Heart left ventricle (tissue), 16 donors: Measurements from ENCODE around the gene KIF21B. TPM values are rescaled to one million over a fixed set of nuclear protein-coding genes. Genes with fewer than 3 reads are reported as not detected.

Source experiments
- ATAC-seq, 4 donors: fragments of 200-7000 bp; cut with Tn5 transposase; one replicate each; pipeline ENCODE4 v1.9.1; 2020 to 2022; ENCODE audit warnings: moderate library complexity in 4 of 4, mild to moderate bottlenecking in 3 of 4, moderate number of reproducible peaks in 1 of 4
- DNase-seq, 5 donors: peaks; one replicate each; pipeline ENCODE4 v3.0.0-alpha.2; 2020
- H3K27ac ChIP-seq, 12 donors: fragments of 200-600 bp; sonication (generic) in 4 of 12; one replicate each; pipeline versions ENCODE4 v1.5.0 to v1.8.0; 2016 to 2022; ENCODE audit warnings: mild to moderate bottlenecking in 2 of 12
- H3K27me3 ChIP-seq, 9 donors: fragments of 200-600 bp; sonication (generic) in 2 of 9; one replicate each; pipeline versions ENCODE4 v1.5.1 to v1.8.0; 2016 to 2022; ENCODE audit warnings: mild to moderate bottlenecking in 3 of 9
- H3K36me3 ChIP-seq, 9 donors: fragments of 200-600 bp; sonication (generic) in 2 of 9; one replicate each; pipeline versions ENCODE4 v1.5.0 to v1.8.0; 2018 to 2022; ENCODE audit warnings: mild to moderate bottlenecking in 2 of 9
- H3K4me1 ChIP-seq, 12 donors: fragments of 200-600 bp; sonication (generic) in 4 of 12; one replicate each; pipeline versions ENCODE4 v1.5.0 to v1.8.0; 2016 to 2022; ENCODE audit warnings: mild to moderate bottlenecking in 3 of 12
- H3K4me3 ChIP-seq, 12 donors: fragments of 200-600 bp; sonication (generic) in 4 of 12; one replicate each; pipeline versions ENCODE4 v1.5.0 to v1.8.0; 2017 to 2022; ENCODE audit warnings: mild to moderate bottlenecking in 9 of 12, moderate library complexity in 4 of 12
- H3K9me3 ChIP-seq, 12 donors: fragments of 200-600 bp; sonication (generic) in 4 of 12; one replicate each; pipeline versions ENCODE4 v1.5.0 to v1.8.0; 2016 to 2022; ENCODE audit warnings: mild to moderate bottlenecking in 1 of 12
- CTCF ChIP-seq, 12 donors: fragments of 200-600 bp; sonication (generic) in 4 of 12; IDR thresholded peaks; one replicate each; pipeline versions ENCODE4 v1.5.0 to v1.8.0; 2018 to 2022; ENCODE audit warnings: antibody characterized with exemption in 12 of 12, mild to moderate bottlenecking in 5 of 12
- POLR2A ChIP-seq, 2 donors: fragments of 450-650 bp; IDR thresholded peaks; one replicate each; pipeline ENCODE4 v1.6.1; 2017; ENCODE audit warnings: antibody characterized with exemption in 2 of 2, mild to moderate bottlenecking in 2 of 2, moderate library complexity in 2 of 2
- WGBS, 4 donors: extraction: QIAGEN DNeasy Blood & Tissue Kit in 2 of 4; methylation state at CpG; one replicate each; pipeline versions ENCODE4 v1.1.5 to v1.1.7; 2013 to 2018; 5-methylcytosine and 5-hydroxymethylcytosine counted together
- intact Hi-C, 10 donors: fragments of 100-400 bp; cut with DNase I; formaldehyde crosslinking; loops; one replicate each; pipeline versions ENCODE4 v1.11.1 to v1.14.2; 2022
- polyA plus RNA-seq, 2 donors: library from polyadenylated mRNA; stranded (reverse); fragments of 200-250 nt; gene quantifications; one replicate each; pipeline ENCODE4 v1.2.3, GENCODE V29; 2013
- total RNA-seq, 9 donors: library from RNA; depleted of rRNA in 2 of 9; stranded (reverse); fragments of >200 nt in 2 of 9; fragmentation: NEBNext Ultra II Directional in 3 of 9; extraction: Animal tissue kit (Norgen Biotek cat#: 25700) in 3 of 9; gene quantifications; one replicate each; pipeline versions ENCODE4 v1.1.0 to v1.2.4, GENCODE V29; 2016 to 2023
- donor health status: ischemic (EF 13 %, LVEDD 7.1; RV severe dilation, severe dysfunction).
- donor health status: healthy with polysubstance abuse.
- donor health status: DM: no; HTN: yes; CAD: no.
- donor health status: DM: no; HTN: no; CAD: no.
- donor health status: ischemic (EF 25% LVEDD 6.9; RV normal size, moderate dysfunction).
- donor health status: ischemic (EF 25% LVEDD 5.7; RV mildly dilated, moderate dysfunction).
- donor health status: healthy.
- donor health status: DM: yes; HTN: yes; CAD: no.
- donor health status: ischemic (EF 35%, LVEDD 5.7; RV mildly dilated, moderate dysfunction).
- donor health status: nonischemic (EF 11% LVEDD 7.7; RV severe dilation, severe dysfunction).
- donor health status: DM: yes; HTN: yes; CAD: no.
- donor health status: PGD.
- donor health status: ischemic (EF 29% LVEDD 5.4; RV normal size, mild dysfunction).
- donor health status: nonischemic (EF 23%, LVEDD 6.1; RV moderate dilation, normal function).

KIF21B gene
- total and polyA plus RNA-seq, 11 donors = 0.21 to 3.6 (median 0.46) TPM

- Histone ChIP-seq H3K9me3 (no peaks in the 10 kb centered on the region), H3K27me3 (peaks cover 0 to 6% (median 0%) of the 10 kb centered on the region in 9 donors), H3K27ac (no peak overlapping the region), H3K4me3 (no peak overlapping the region), H3K4me1 (no peaks in the 10 kb centered on the region), H3K36me3 (no peaks in the 10 kb centered on the region)
- intact Hi-C loops = loop anchor here in 3 of 10 donors (10.0 kb wide), 4 partner anchors 184 to 494 kb away; partner anchors contain the start of gene KIF14 (in 1 of the 3)
- TF ChIP-seq CTCF (IDR thresholded peaks at IDR 0.05) (no peak), POLR2A (IDR thresholded peaks at IDR 0.05) (no peak)
- 73 to 86% (median 82%) methylated on average over 13 of the region's 13 CpGs for WGBS, 4 donors
- DNase-seq = no peak
- ATAC-seq = no peak
These were observed 25.0 kb upstream of the KIF21B start for GRCh38 chr1:201048521-201048920.

- 76 to 88% (median 81%) methylated on average over 9 of the region's 9 CpGs for WGBS, 4 donors
- Histone ChIP-seq H3K36me3 (no peaks in the 10 kb centered on the region), H3K4me3 (no peak overlapping the region), H3K4me1 (peaks cover 0 to 8% (median 3%) of the 10 kb centered on the region in 12 donors), H3K27ac (no peak overlapping the region), H3K9me3 (no peaks in the 10 kb centered on the region), H3K27me3 (peaks cover 0 to 6% (median 0%) of the 10 kb centered on the region in 9 donors)
- intact Hi-C loops = loop anchor here in 6 of 10 donors (5.0 to 10.0 kb wide), 9 partner anchors 68 to 489 kb away; partner anchors contain the start of genes CACNA1S (in 2 of the 6), KIF14 (in 2 of the 6) and INAVA (in 1 of the 6)
- ATAC-seq = no peak
- TF ChIP-seq CTCF (IDR thresholded peaks at IDR 0.05) (no peak), POLR2A (IDR thresholded peaks at IDR 0.05) (no peak)
- DNase-seq = no peak
These were observed 20.6 kb upstream of the KIF21B start for GRCh38 chr1:201044119-201044518.

- peak in 4 of 5 donors; percentile 47 to 58 (median 54) for DNase-seq
- TF ChIP-seq CTCF (IDR thresholded peaks at IDR 0.05) (peak; percentile 71 to 91 (median 83)), POLR2A (IDR thresholded peaks at IDR 0.05) (no peak)
- H3K4me1 ChIP-seq = peaks cover 0 to 8% (median 3%) of the 10 kb centered on the region in 12 donors
- no peak overlapping the region for H3K27ac ChIP-seq
- intact Hi-C loops = loop anchor here (1.0 to 10.0 kb wide), 14 partner anchors 69 to 488 kb away; partner anchors contain the start of genes CACNA1S (in 2 of the 10), KIF14 (in 2 of the 10) and INAVA (in 1 of the 10)
- no peaks in the 10 kb centered on the region for H3K9me3 ChIP-seq
- WGBS, 4 donors = 24 to 31% (median 27%) methylated on average over 13 of the region's 13 CpGs
- no peak overlapping the region for H3K4me3 ChIP-seq
- H3K27me3 ChIP-seq = no peaks in the 10 kb centered on the region
- ATAC-seq = peak; percentile 44 to 88 (median 84)
- no peaks in the 10 kb centered on the region for H3K36me3 ChIP-seq
These were observed 19.4 kb upstream of the KIF21B start for GRCh38 chr1:201042779-201043461.

- intact Hi-C loops = loop anchor here in 6 of 10 donors (5.0 to 10.0 kb wide), 9 partner anchors 69 to 486 kb away; partner anchors contain the start of genes CACNA1S (in 2 of the 6), KIF14 (in 2 of the 6) and INAVA (in 1 of the 6)
- no peak for DNase-seq
These were observed 17.5 kb upstream of the KIF21B start for GRCh38 chr1:201041011-201041410.

More at GRCh38 chr1:201041011-201041410, 17.5 kb upstream of the KIF21B start:
- no peak for ATAC-seq
- Histone ChIP-seq H3K36me3 (no peaks in the 10 kb centered on the region), H3K27ac (no peak overlapping the region), H3K9me3 (no peaks in the 10 kb centered on the region), H3K4me1 (peaks cover 0 to 8% (median 3%) of the 10 kb centered on the region in 12 donors), H3K4me3 (no peak overlapping the region), H3K27me3 (peaks cover 0 to 5% (median 0%) of the 10 kb centered on the region in 9 donors)
- 90 to 96% (median 93%) methylated on average over 2 of the region's 2 CpGs; no CpG with 5 or more reads in 1 of the 4 donors for WGBS, 4 donors
- TF ChIP-seq CTCF (IDR thresholded peaks at IDR 0.05) (no peak), POLR2A (IDR thresholded peaks at IDR 0.05) (no peak)
